ENCODE measurements around the gene RAD23B. TPM values are rescaled to one million over a fixed set of nuclear protein-coding genes. Genes with fewer than 3 reads are reported as not detected.
A peak's percentile ranks its signal among the peaks of the same experiment; 100 is the strongest.
"Not testable (repeated sequence)": the region's sequence is repeated elsewhere in the genome, so short reads cannot be mapped to it uniquely, and the experiment has no call there.

The RAD23B gene
- total RNA-seq, 1 experiment from 2014 or later, result 251 TPM

- H3K36me3 ChIP-seq (ENCODE audit: control insufficient read depth in 1 of 2, insufficient read depth in 2 of 2, low read length in 2 of 2), result peaks cover 0 to 7% of the 10 kb centered on the region in 2 experiments; a peak in 2 of 4 replicates
- H3K27ac ChIP-seq (ENCODE audit: low read depth, low read length), result peak overlapping the region; percentile 33; the same call in 1 of the 2 replicates
- H3K4me2 ChIP-seq (ENCODE audit: low read length), result no peak overlapping the region
- no peak for ATAC-seq
- no peak overlapping the region for H2AFZ ChIP-seq (ENCODE audit: low read depth, low read length, poor library complexity, severe bottlenecking)
- TF ChIP-seq SP1 (IDR thresholded peaks at IDR 0.05; ENCODE audit: low read depth) (no peak), CEBPB (IDR thresholded peaks at IDR 0.05; ENCODE audit: low read depth) (no peak), ZNF274 (IDR thresholded peaks at IDR 0.05; ENCODE audit: low read depth, low read length) (no peak), CBX3 (IDR thresholded peaks at IDR 0.05; ENCODE audit: low read depth) (no peak), FOSL1 (IDR thresholded peaks at IDR 0.05; ENCODE audit: low read depth) (no peak), ZBTB33 (IDR thresholded peaks at IDR 0.05; ENCODE audit: extremely low read depth, insufficient replicate concordance, low read length) (no peak), TCF7L2 (IDR thresholded peaks at IDR 0.05; ENCODE audit: borderline replicate concordance, extremely low read depth, insufficient read depth, insufficient read length) (no peak), JUND (IDR thresholded peaks at IDR 0.05) (no peak), REST (IDR thresholded peaks at IDR 0.05; ENCODE audit: low read depth) (no peak)
- CTCF ChIA-PET, result no interaction called here
- peaks cover 82% of the 10 kb centered on the region for H4K20me1 ChIP-seq (ENCODE audit: insufficient read depth)
- no peak for DNase-seq (ENCODE audit: low read depth, low spot score)
- H3K27me3 ChIP-seq (ENCODE audit: insufficient read depth, low read length), result no peaks in the 10 kb centered on the region
- H3K9me2 ChIP-seq (ENCODE audit: insufficient read depth), result no peaks in the 10 kb centered on the region
- POLR2A ChIA-PET, result interaction anchor here (1.1 kb wide), 1 partner anchor 15 kb away, joined by 3 read pairs; no protein-coding TSS in a partner anchor
- H3K4me1 ChIP-seq (ENCODE audit: control insufficient read depth in 1 of 2, insufficient read depth in 2 of 2, low read length in 2 of 2), result peaks cover 19 to 67% of the 10 kb centered on the region in 2 experiments
- no TSS peak for BruUV-seq (replicated peaks)
- RAD21 ChIA-PET (ENCODE audit: low non-redundant PET in 1 of 2, low total read pairs in 2 of 2, uncharacterized antibody in 2 of 2, unreplicated experiment in 2 of 2), result no interaction called here
- intact Hi-C loops (cut with micrococcal nuclease), result no loop called here
- peaks cover 100% of the 10 kb centered on the region for H3K79me2 ChIP-seq (ENCODE audit: insufficient read depth, low read length)
- H3K9ac ChIP-seq (ENCODE audit: low read length), result no peak overlapping the region
- no peak overlapping the region for H3K4me3 ChIP-seq (replicated peaks in 1 of 2; ENCODE audit: low read depth in 1 of 2, low read length in 2 of 2)
- H3K9me3 ChIP-seq (ENCODE audit: control insufficient read depth in 1 of 2, insufficient read depth in 1 of 2, low read depth in 1 of 2, low read length in 2 of 2), result no peaks in the 10 kb centered on the region
Observed at GRCh38 chr9:107295995-107296394, 12.9 kb downstream of the RAD23B start.

GRCh38 chr9:107296592-107296991, 13.5 kb downstream of the RAD23B start:
- H3K4me2 ChIP-seq (ENCODE audit: low read length); POLR2A ChIA-PET; CTCF ChIA-PET; H3K9me2 ChIP-seq (ENCODE audit: insufficient read depth); RAD21 ChIA-PET (ENCODE audit: low non-redundant PET in 1 of 2, low total read pairs in 2 of 2, uncharacterized antibody in 2 of 2, unreplicated experiment in 2 of 2); H3K27me3 ChIP-seq (ENCODE audit: insufficient read depth, low read length); H3K4me3 ChIP-seq (replicated peaks in 1 of 2; ENCODE audit: low read depth in 1 of 2, low read length in 2 of 2); H2AFZ ChIP-seq (ENCODE audit: low read depth, low read length, poor library complexity, severe bottlenecking); BruUV-seq (replicated peaks); intact Hi-C loops (cut with micrococcal nuclease); H3K27ac ChIP-seq (ENCODE audit: low read depth, low read length); H3K9me3 ChIP-seq (ENCODE audit: control insufficient read depth in 1 of 2, insufficient read depth in 1 of 2, low read depth in 1 of 2, low read length in 2 of 2); H3K9ac ChIP-seq (ENCODE audit: low read length); DNase-seq (ENCODE audit: low read depth, low spot score): not testable (repeated sequence)
- Histone ChIP-seq H3K4me1 (ENCODE audit: control insufficient read depth in 1 of 2, insufficient read depth in 2 of 2, low read length in 2 of 2) (peaks cover 19 to 62% of the 10 kb centered on the region in 2 experiments), H3K79me2 (ENCODE audit: insufficient read depth, low read length) (peaks cover 100% of the 10 kb centered on the region), H3K36me3 (ENCODE audit: control insufficient read depth in 1 of 2, insufficient read depth in 2 of 2, low read length in 2 of 2) (peaks cover 0 to 13% of the 10 kb centered on the region in 2 experiments; a peak in 2 of 4 replicates), H4K20me1 (ENCODE audit: insufficient read depth) (peaks cover 83% of the 10 kb centered on the region)
- peak; percentile 26; the same call in 1 of the 2 replicates for ATAC-seq
